B cell (primary cell): ENCODE data around the gene PMPCA. TPM values are rescaled to one million over a fixed set of nuclear protein-coding genes. Genes with fewer than 3 reads are reported as not detected.

Experiments
- ATAC-seq: fragments of 200-7000 bp; cut with Tn5 transposase; one replicate; pipeline ENCODE4 v1.10.0; 2021; ENCODE audit warnings: low read depth, mild to moderate bottlenecking, moderate number of reproducible peaks, moderate library complexity
- CTCF ChIA-PET: fragments of 350-600 bp; sonication (Branson Sonifier 250); formaldehyde crosslinking; loops from one replicate; lab custom pipeline; 2021; ENCODE audit warnings: antibody characterized with exemption, inconsistent platforms; lab: Charles Lee
- POLR2A ChIA-PET: fragments of 350-600 bp; sonication (Branson Sonifier 250); formaldehyde crosslinking; loops from one replicate; lab custom pipeline; 2021; ENCODE audit warnings: antibody characterized with exemption; lab: Charles Lee
- DNase-seq: peaks from one replicate; pipeline ENCODE4 v3.0.0; 2013
- H2AFZ ChIP-seq: 2 replicates; pipeline ENCODE4 v1.6.1; 2012; ENCODE audit warnings: mild to moderate bottlenecking, low read depth, low read length; ENCODE audit not compliant: insufficient read depth, poor library complexity, severe bottlenecking
- H3K27ac ChIP-seq, 2 donors: 1 replicate in 1 of 2; 2 replicates in 1 of 2; pipeline ENCODE4 v1.5.1; 2012 to 2013; ENCODE audit warnings: low read length in 2 of 2, mild to moderate bottlenecking in 2 of 2, moderate library complexity in 1 of 2
- H3K27me3 ChIP-seq, 4 experiments: fragments of 200-600 bp in 1 of 4; sonication (generic) in 1 of 4; replicated peaks in 1 of 4; 1 replicate in 2 of 4; 2 replicates in 2 of 4; pipeline versions ENCODE4 v1.6.1 to v1.7.0; 2013 to 2016; ENCODE audit warnings: low read length in 3 of 4, mild to moderate bottlenecking in 2 of 4, mixed read lengths in 1 of 4, moderate library complexity in 1 of 4; ENCODE audit not compliant: insufficient read depth in 4 of 4, control insufficient read depth in 3 of 4; ENCODE audit errors: control extremely low read depth in 1 of 4
- H3K36me3 ChIP-seq, 2 experiments: replicated peaks in 1 of 2; 1 replicate in 1 of 2; 2 replicates in 1 of 2; pipeline versions ENCODE4 v1.6.1 to v1.7.1; 2013; ENCODE audit warnings: low read length in 1 of 2; ENCODE audit not compliant: insufficient read depth in 2 of 2, control insufficient read depth in 1 of 2; ENCODE audit errors: control extremely low read depth in 1 of 2, extremely low read depth in 1 of 2
- H3K4me1 ChIP-seq, 2 donors: fragments of 200-600 bp in 1 of 2; sonication (generic) in 1 of 2; 1 replicate in 1 of 2; 2 replicates in 1 of 2; pipeline versions ENCODE4 v1.5.1 to v1.6.1; 2013 to 2017; ENCODE audit warnings: low read length in 2 of 2; ENCODE audit not compliant: control insufficient read depth in 2 of 2, insufficient read depth in 2 of 2
- H3K4me2 ChIP-seq: replicated peaks from 2 replicates; pipeline ENCODE3; 2012; ENCODE audit warnings: mild to moderate bottlenecking, low read depth, low read length; ENCODE audit not compliant: poor library complexity, severe bottlenecking
- H3K4me3 ChIP-seq, 5 experiments: fragments of 200-600 bp in 1 of 5; sonication (generic) in 1 of 5; 1 replicate in 3 of 5; 2 replicates in 2 of 5; pipeline versions ENCODE4 v1.5.1 to v1.7.0; 2011 to 2016; ENCODE audit warnings: low read length in 4 of 5, mild to moderate bottlenecking in 4 of 5, low read depth in 2 of 5, control low read depth in 1 of 5, moderate library complexity in 1 of 5; ENCODE audit not compliant: insufficient read depth in 1 of 5; ENCODE audit errors: control extremely low read depth in 1 of 5, extremely low read depth in 1 of 5
- H3K79me2 ChIP-seq: fragments of 200-600 bp; sonication (generic); one replicate; pipeline ENCODE4 v1.6.0; 2016; ENCODE audit warnings: low read length; ENCODE audit not compliant: control insufficient read depth, insufficient read depth
- H3K9ac ChIP-seq: fragments of 200-600 bp; sonication (generic); 2 replicates; pipeline ENCODE4 v1.6.1; 2017; ENCODE audit warnings: mild to moderate bottlenecking, low read length, moderate library complexity
- H3K9me3 ChIP-seq, 3 donors: one replicate each; pipeline versions ENCODE4 v1.6.1 to v1.7.1; 2013; ENCODE audit warnings: low read length in 2 of 3; ENCODE audit not compliant: control insufficient read depth in 2 of 3, insufficient read depth in 1 of 3; ENCODE audit errors: control extremely low read depth in 1 of 3
- H4K20me1 ChIP-seq: 2 replicates; pipeline ENCODE4 v1.6.0; 2012; ENCODE audit warnings: mild to moderate bottlenecking, low read length; ENCODE audit not compliant: insufficient read depth, control insufficient read depth, poor library complexity, severe bottlenecking
- H3K27ac Mint-ChIP-seq: one replicate; pipeline ENCODE4 v1.8.0; 2021; ENCODE audit warnings: mixed read lengths
- H3K27me3 Mint-ChIP-seq: one replicate; pipeline ENCODE4 v1.8.0; 2021; ENCODE audit warnings: mixed read lengths
- H3K4me1 Mint-ChIP-seq: one replicate; pipeline ENCODE4 v1.8.0; 2021; ENCODE audit warnings: mixed read lengths
- H3K4me3 Mint-ChIP-seq: one replicate; pipeline ENCODE4 v1.8.0; 2021; ENCODE audit warnings: mixed read lengths
- H3K9me3 Mint-ChIP-seq: one replicate; pipeline ENCODE4 v1.8.0; 2022; ENCODE audit warnings: mixed read lengths; ENCODE audit not compliant: insufficient read depth
- EZH2 ChIP-seq: IDR thresholded peaks from 2 replicates; pipeline ENCODE4 v1.6.1; 2012; ENCODE audit warnings: borderline replicate concordance, low read depth, mild to moderate bottlenecking, moderate library complexity, low read length; ENCODE audit not compliant: insufficient read depth, poor library complexity, severe bottlenecking
- WGBS: methylation state at CpG from one replicate; pipeline ENCODE4 v1.1.5; 2013; ENCODE audit warnings: missing lambda C conversion rate; ENCODE audit not compliant: insufficient coverage; 5-methylcytosine and 5-hydroxymethylcytosine counted together
- intact Hi-C: fragments of 100-400 bp; cut with micrococcal nuclease; formaldehyde crosslinking; loops from one replicate; pipeline ENCODE4 v1.10.0; 2022
- polyA plus RNA-seq: library from polyadenylated mRNA; depleted of rRNA; stranded (reverse); fragments of >200 nt; gene quantifications from 2 replicates; pipeline ENCODE4 v1.2.3, GENCODE V29; 2012
- total RNA-seq, 2 donors: library from RNA; stranded (reverse); fragments of 120-200 nt in 1 of 2; gene quantifications; 1 replicate in 1 of 2; 2 replicates in 1 of 2; pipeline versions ENCODE4 v1.2.3 to v1.2.4, GENCODE V29; 2013 to 2022
- TF ChIP-seq, protein P1 (sequence below): fragments of 200-600 bp; IDR thresholded peaks from one replicate; pipeline ENCODE4 v1.8.0; 2022; ENCODE audit warnings: antibody characterized with exemption, mild to moderate bottlenecking

Gene PMPCA
- total and polyA plus RNA-seq, 2 donors (not counting 1 experiment from before 2014, with no cell fraction given), result 64.4 to 72.2 TPM

DNA sequence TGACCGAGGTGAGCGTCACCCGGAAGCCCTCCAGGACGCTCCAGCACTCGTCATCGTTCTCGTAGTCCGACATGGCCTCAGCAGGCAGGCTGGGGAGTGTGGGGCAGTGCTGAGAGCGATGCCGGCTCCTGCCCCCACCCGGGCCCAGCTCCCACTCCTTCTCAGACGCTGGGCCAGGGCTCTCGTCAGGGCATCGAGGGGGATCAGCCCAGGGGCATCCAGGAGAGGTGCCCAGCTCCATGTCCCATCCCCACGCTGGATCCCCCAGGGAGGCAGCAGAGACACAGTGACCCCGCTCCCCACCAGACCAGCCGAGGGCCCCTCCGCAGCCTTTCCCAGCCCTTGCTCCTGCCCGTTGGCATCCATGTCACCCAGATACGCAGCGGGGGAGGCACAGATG, 38.5 kb upstream of the PMPCA start:
- H3K79me2 ChIP-seq, result no peaks in the 10 kb centered on the region
- TF ChIP-seq EZH2, result no peak
- TF ChIP-seq, protein P1, sequence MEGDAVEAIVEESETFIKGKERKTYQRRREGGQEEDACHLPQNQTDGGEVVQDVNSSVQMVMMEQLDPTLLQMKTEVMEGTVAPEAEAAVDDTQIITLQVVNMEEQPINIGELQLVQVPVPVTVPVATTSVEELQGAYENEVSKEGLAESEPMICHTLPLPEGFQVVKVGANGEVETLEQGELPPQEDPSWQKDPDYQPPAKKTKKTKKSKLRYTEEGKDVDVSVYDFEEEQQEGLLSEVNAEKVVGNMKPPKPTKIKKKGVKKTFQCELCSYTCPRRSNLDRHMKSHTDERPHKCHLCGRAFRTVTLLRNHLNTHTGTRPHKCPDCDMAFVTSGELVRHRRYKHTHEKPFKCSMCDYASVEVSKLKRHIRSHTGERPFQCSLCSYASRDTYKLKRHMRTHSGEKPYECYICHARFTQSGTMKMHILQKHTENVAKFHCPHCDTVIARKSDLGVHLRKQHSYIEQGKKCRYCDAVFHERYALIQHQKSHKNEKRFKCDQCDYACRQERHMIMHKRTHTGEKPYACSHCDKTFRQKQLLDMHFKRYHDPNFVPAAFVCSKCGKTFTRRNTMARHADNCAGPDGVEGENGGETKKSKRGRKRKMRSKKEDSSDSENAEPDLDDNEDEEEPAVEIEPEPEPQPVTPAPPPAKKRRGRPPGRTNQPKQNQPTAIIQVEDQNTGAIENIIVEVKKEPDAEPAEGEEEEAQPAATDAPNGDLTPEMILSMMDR, result no peak
- ChIA-PET POLR2A (no interaction called here), CTCF (no interaction called here)
- peak overlapping the region; percentile 63 for H3K4me2 ChIP-seq
- intact Hi-C loops, result no loop called here
- H3K9ac ChIP-seq, result no peak overlapping the region
- Mint-ChIP-seq H3K4me3 (no peak overlapping the region), H3K9me3 (no peaks in the 10 kb centered on the region), H3K4me1 (peaks cover 8% of the 10 kb centered on the region), H3K27me3 (no peaks in the 10 kb centered on the region), H3K27ac (no peak overlapping the region)
- no peak overlapping the region for H3K4me3 ChIP-seq
- H4K20me1 ChIP-seq, result no peaks in the 10 kb centered on the region
- DNase-seq, result no peak
- no peaks in the 10 kb centered on the region for H3K9me3 ChIP-seq
- H3K4me1 ChIP-seq, result peaks cover 14 to 17% of the 10 kb centered on the region in 2 donors
- no peaks in the 10 kb centered on the region for H3K36me3 ChIP-seq
- H3K27me3 ChIP-seq, result peaks cover 0 to 6% (median 0%) of the 10 kb centered on the region in 4 experiments
- ATAC-seq, result no peak
- H2AFZ ChIP-seq, result no peak overlapping the region
- no peak overlapping the region for H3K27ac ChIP-seq
- 93% methylated on average over 18 of the region's 21 CpGs for WGBS

DNA sequence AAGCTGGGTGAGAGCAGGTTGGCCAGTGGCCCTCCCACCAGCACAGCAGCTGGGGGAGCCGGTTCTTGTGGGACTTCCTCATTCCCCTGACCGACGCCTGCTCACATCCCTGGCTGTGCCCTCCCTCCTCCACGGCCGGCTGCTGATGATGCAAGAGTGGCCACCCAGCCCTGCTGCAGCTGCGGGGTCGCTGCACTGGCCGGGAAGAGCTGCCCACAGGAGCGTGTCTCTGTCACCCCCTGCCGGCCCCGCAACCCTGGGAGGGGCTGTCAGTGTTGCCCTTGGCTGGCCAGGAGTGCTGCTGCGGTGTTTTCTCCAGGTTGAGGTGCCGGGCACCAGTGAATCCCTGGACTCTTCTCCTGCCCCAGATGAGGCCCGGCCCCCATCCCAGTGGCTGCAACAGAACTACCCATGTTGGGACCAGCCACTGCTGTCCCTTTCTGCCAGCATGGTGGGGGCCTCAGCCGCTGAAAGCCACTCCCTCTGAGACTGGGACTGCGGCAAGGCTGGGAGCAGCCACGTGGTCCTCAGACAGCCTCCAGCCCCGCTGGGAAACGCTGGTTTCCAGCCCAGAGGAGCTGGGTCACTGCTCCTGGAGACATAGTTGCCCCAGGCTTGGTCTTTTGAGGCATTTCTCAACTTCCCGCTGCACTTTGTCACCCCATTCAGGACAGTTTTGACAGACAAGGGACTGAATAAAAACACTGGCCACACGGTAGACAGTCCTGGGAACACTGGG, 37.7 kb upstream of the PMPCA start:
- no peaks in the 10 kb centered on the region for H3K9me3 Mint-ChIP-seq
- ATAC-seq, result peak; percentile 50
- ChIA-PET CTCF (no interaction called here), POLR2A (no interaction called here)
- no peaks in the 10 kb centered on the region for H3K36me3 ChIP-seq
- peaks cover 0 to 6% (median 0%) of the 10 kb centered on the region in 4 experiments for H3K27me3 ChIP-seq
- no peak overlapping the region for H3K4me3 ChIP-seq
- H3K4me3 Mint-ChIP-seq, result no peak overlapping the region
- peaks cover 14 to 17% of the 10 kb centered on the region in 2 donors for H3K4me1 ChIP-seq
- H2AFZ ChIP-seq, result peak overlapping the region; percentile 28
- H3K27ac ChIP-seq, result no peak overlapping the region
- H3K27ac Mint-ChIP-seq, result no peak overlapping the region
- no peaks in the 10 kb centered on the region for H3K27me3 Mint-ChIP-seq
- H3K4me1 Mint-ChIP-seq, result peaks cover 8% of the 10 kb centered on the region
- intact Hi-C loops, result no loop called here
- TF ChIP-seq, protein P1, result no peak
- no peak for TF ChIP-seq EZH2
- H4K20me1 ChIP-seq, result no peaks in the 10 kb centered on the region
- DNase-seq, result peak; percentile 46
- no peaks in the 10 kb centered on the region for H3K9me3 ChIP-seq
- no peak overlapping the region for H3K9ac ChIP-seq
- 10% methylated on average over 20 of the region's 21 CpGs for WGBS
- H3K4me2 ChIP-seq, result peak overlapping the region; percentile 63
- H3K79me2 ChIP-seq, result no peaks in the 10 kb centered on the region
